HFFc6 (cell line): ENCODE data around the gene SEMA5B. TPM values are rescaled to one million over a fixed set of nuclear protein-coding genes. Genes with fewer than 3 reads are reported as not detected.

ENCODE experiments used
- DNase-seq: peaks from one replicate; pipeline ENCODE4 v3.0.0-alpha.2; 2018
- H3K27ac Mint-ChIP-seq: 2 replicates; pipeline ENCODE4 v1.8.0; 2020; ENCODE audit warnings: mild to moderate bottlenecking, mixed read lengths
- H3K27me3 Mint-ChIP-seq: 2 replicates; pipeline ENCODE4 v1.8.0; 2021; ENCODE audit warnings: mild to moderate bottlenecking, moderate library complexity, mixed read lengths; ENCODE audit not compliant: insufficient read depth
- H3K36me3 Mint-ChIP-seq: 2 replicates; pipeline ENCODE4 v1.8.0; 2021; ENCODE audit warnings: low read depth, mixed read lengths
- H3K4me1 Mint-ChIP-seq: 2 replicates; pipeline ENCODE4 v1.8.0; 2020; ENCODE audit warnings: low read depth, mixed read lengths
- H3K4me3 Mint-ChIP-seq: 2 replicates; pipeline ENCODE4 v1.8.0; 2020; ENCODE audit warnings: mild to moderate bottlenecking, moderate library complexity, mixed read lengths
- H3K9me3 Mint-ChIP-seq: 2 replicates; pipeline ENCODE4 v1.8.0; 2020; ENCODE audit warnings: mild to moderate bottlenecking, mixed read lengths
- total RNA-seq, 6 experiments: library from RNA; stranded (reverse); fragmentation: NEBNext Ultra II Directional; extraction: Animal tissue kit (Norgen Biotek cat#: 25700); gene quantifications; 2 replicates in 1 of 6; 3 replicates in 5 of 6; pipeline ENCODE4 v1.2.3, GENCODE V29; 2021
- TF ChIP-seq, protein P1 (sequence below): fragments of 200-600 bp; sonication (generic); IDR thresholded peaks from 2 replicates; pipeline ENCODE4 v1.5.0; 2021; ENCODE audit warnings: antibody characterized with exemption, mild to moderate bottlenecking

Gene SEMA5B
- total RNA-seq, 6 experiments from 2014 or later: not detected

DNA sequence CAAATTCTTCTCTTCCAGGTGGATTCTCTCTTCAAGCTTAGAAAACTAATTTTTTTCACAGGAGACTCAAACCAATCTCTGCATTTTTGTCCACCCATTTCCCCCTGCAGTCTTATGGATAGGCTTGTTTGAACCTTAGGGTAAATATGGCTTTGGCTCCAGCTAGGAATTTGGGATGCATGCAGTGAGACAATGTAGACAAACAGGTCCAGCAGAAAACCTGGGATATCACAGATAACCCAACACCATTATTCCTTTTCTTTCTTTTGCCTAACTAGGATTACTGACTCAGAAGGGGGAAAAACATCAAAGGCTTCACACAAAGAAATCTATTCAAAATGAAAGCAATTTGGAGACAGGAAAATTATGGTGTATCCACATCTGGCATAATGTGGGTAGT lies 11.2 kb upstream of the SEMA5B start:
- Mint-ChIP-seq H3K36me3 (no peaks in the 10 kb centered on the region), H3K4me1 (no peaks in the 10 kb centered on the region), H3K9me3 (no peaks in the 10 kb centered on the region), H3K4me3 (no peak overlapping the region), H3K27me3 (peaks cover 72% of the 10 kb centered on the region), H3K27ac (no peak overlapping the region)
- TF ChIP-seq, protein P1, sequence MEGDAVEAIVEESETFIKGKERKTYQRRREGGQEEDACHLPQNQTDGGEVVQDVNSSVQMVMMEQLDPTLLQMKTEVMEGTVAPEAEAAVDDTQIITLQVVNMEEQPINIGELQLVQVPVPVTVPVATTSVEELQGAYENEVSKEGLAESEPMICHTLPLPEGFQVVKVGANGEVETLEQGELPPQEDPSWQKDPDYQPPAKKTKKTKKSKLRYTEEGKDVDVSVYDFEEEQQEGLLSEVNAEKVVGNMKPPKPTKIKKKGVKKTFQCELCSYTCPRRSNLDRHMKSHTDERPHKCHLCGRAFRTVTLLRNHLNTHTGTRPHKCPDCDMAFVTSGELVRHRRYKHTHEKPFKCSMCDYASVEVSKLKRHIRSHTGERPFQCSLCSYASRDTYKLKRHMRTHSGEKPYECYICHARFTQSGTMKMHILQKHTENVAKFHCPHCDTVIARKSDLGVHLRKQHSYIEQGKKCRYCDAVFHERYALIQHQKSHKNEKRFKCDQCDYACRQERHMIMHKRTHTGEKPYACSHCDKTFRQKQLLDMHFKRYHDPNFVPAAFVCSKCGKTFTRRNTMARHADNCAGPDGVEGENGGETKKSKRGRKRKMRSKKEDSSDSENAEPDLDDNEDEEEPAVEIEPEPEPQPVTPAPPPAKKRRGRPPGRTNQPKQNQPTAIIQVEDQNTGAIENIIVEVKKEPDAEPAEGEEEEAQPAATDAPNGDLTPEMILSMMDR: no peak
- DNase-seq: no peak

GRCh38 chr3:123037015-123037375 lies 9.4 kb upstream of the SEMA5B start:
- Mint-ChIP-seq H3K9me3 (no peaks in the 10 kb centered on the region), H3K36me3 (no peaks in the 10 kb centered on the region), H3K4me3 (no peak overlapping the region), H3K27me3 (peaks cover 72% of the 10 kb centered on the region), H3K27ac (no peak overlapping the region), H3K4me1 (no peaks in the 10 kb centered on the region)
- TF ChIP-seq, protein P1: no peak
- DNase-seq: no peak

GRCh38 chr3:123036352-123037014 lies 8.9 kb upstream of the SEMA5B start:
- Mint-ChIP-seq H3K4me3 (no peak overlapping the region), H3K27ac (no peak overlapping the region), H3K27me3 (peaks cover 69% of the 10 kb centered on the region), H3K36me3 (no peaks in the 10 kb centered on the region), H3K9me3 (no peaks in the 10 kb centered on the region), H3K4me1 (no peaks in the 10 kb centered on the region)
- DNase-seq: no peak
- TF ChIP-seq, protein P1: no peak

DNA sequence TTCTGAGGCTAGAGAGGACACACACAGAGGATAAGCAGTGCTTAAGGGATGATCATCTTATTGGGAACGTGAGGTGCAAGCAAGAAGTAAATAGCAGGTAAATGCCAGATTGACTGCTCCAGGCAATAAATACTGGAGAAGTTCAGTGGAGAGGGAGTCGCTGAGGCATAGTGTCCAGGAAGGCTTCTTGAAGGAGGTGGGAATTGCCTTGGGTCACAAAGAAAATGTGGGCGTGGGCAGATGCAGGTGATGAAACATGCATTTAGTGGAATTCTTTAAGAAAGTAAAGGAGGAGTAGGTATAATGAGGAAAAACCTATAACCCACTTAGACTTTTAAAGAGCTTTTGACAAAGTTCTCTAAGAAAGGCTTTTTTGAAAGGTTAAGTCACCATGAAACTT lies 7.4 kb upstream of the SEMA5B start:
- TF ChIP-seq, protein P1: no peak
- Mint-ChIP-seq H3K27ac (no peak overlapping the region), H3K36me3 (no peaks in the 10 kb centered on the region), H3K27me3 (peaks cover 58% of the 10 kb centered on the region), H3K9me3 (no peaks in the 10 kb centered on the region), H3K4me3 (no peak overlapping the region), H3K4me1 (no peaks in the 10 kb centered on the region)
- DNase-seq: no peak

DNA sequence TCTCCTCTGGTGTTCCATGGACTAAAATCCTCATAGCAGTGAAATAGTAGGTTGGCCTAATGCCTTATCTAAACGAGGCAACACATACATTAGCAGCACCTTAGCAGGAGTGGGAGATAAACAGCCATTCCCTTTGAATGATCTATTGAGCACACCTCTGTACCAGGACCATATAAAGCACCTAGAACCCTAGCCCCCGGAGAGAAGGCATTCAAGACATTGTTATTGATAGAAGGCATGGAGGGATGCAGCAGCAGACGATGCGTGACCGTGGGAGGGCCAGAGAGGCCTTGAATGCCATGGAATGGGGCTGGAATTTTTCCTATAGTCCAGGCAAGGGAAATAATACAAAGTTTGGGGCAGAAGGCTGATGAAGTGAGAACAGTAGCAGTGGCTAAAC lies 6.6 kb upstream of the SEMA5B start:
- H3K4me1 Mint-ChIP-seq: no peaks in the 10 kb centered on the region
- no peak for DNase-seq
- H3K4me3 Mint-ChIP-seq: no peak overlapping the region
- H3K9me3 Mint-ChIP-seq: no peaks in the 10 kb centered on the region
- TF ChIP-seq, protein P1: no peak
- no peaks in the 10 kb centered on the region for H3K36me3 Mint-ChIP-seq
- H3K27ac Mint-ChIP-seq: no peak overlapping the region
- H3K27me3 Mint-ChIP-seq: peaks cover 58% of the 10 kb centered on the region

DNA sequence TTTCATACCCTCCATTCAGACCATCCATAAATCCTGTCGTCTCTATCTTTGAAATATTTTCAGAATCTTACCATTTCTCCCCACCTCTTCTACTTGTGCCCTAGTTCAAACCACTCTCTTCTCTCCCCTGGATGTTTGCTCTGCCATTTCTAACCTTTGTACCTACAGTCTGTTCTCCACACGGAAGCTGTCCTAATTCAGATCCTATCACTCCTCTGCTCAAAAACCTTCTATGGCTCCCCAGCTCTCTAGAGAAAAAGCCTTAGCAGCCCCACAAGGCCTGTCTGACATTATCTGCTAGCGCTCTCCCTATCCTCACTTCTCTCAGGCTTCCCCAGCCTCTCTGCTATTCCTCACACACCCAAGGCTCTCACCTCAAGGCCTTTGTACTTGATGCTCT lies 4.5 kb upstream of the SEMA5B start:
- H3K4me3 Mint-ChIP-seq: no peak overlapping the region
- no peak for DNase-seq
- H3K27me3 Mint-ChIP-seq: peaks cover 49% of the 10 kb centered on the region
- peaks cover 9% of the 10 kb centered on the region for H3K4me1 Mint-ChIP-seq
- H3K9me3 Mint-ChIP-seq: no peaks in the 10 kb centered on the region
- no peaks in the 10 kb centered on the region for H3K36me3 Mint-ChIP-seq
- no peak overlapping the region for H3K27ac Mint-ChIP-seq
- TF ChIP-seq, protein P1: no peak
